K562 (cell line): ENCODE data around the gene TNFAIP1.

Experiments
- CCAR2 ChIP-seq: fragments of 200-400 bp; formaldehyde crosslinking; IDR thresholded peaks from 2 replicates; pipeline ENCODE4 v1.6.1; 2017; ENCODE audit warnings: mild to moderate bottlenecking, low read depth, low read length
- EGR1 ChIP-seq: fragments of 450-650 bp; conservative IDR thresholded peaks from 2 replicates; pipeline ENCODE4 v1.6.1; 2017; ENCODE audit warnings: mild to moderate bottlenecking
- FOXJ3 ChIP-seq: sonication (generic); formaldehyde crosslinking; IDR thresholded peaks from 2 replicates; pipeline ENCODE4 v1.4.0; 2020; ENCODE audit warnings: mild to moderate bottlenecking, missing genetic modification reagents
- POLR2AphosphoS2 ChIP-seq: IDR thresholded peaks from 2 replicates; pipeline ENCODE4 v1.6.1; 2012; ENCODE audit warnings: low read length, improper control_type of control experiment
- ZNF232 ChIP-seq: sonication (generic); formaldehyde crosslinking; IDR thresholded peaks from 2 replicates; pipeline ENCODE4 v1.8.0; 2022; ENCODE audit warnings: mild to moderate bottlenecking, missing genetic modification reagents

- TF ChIP-seq CCAR2 (no peak), FOXJ3 (CRISPR knock-in tag) (no peak), ZNF232 (CRISPR knock-in tag) (no peak), POLR2AphosphoS2 (no peak), EGR1 (no peak)
These were observed 21.7 kb upstream of the TNFAIP1 start for GRCh38 chr17:28313841-28314240.
